GM13976 (cell line): ENCODE data around the gene MINDY4.
"Not testable (repeated sequence)": the region's sequence is repeated elsewhere in the genome, so short reads cannot be mapped to it uniquely, and the experiment has no call there.

Source experiments
- DNase-seq: peaks from one replicate; pipeline ENCODE4 v3.0.0; 2012; ENCODE audit warnings: low spot score
- in situ Hi-C: fragments of 300-500 bp; cut with MboI; formaldehyde crosslinking; loops from one replicate; pipeline ENCODE4 v1.12.0; 2022; ENCODE audit warnings: low sequenced_read_pairs, mixed read lengths, inconsistent platforms; ENCODE audit not compliant: unreplicated experiment
- TF ChIP-seq, protein P1 (sequence below): IDR thresholded peaks from 2 replicates; pipeline ENCODE4 v1.5.1; 2012; ENCODE audit warnings: borderline replicate concordance, mild to moderate bottlenecking; ENCODE audit not compliant: insufficient read depth; ENCODE audit errors: extremely low read depth, missing control alignments, control extremely low read depth

Gene MINDY4

DNA sequence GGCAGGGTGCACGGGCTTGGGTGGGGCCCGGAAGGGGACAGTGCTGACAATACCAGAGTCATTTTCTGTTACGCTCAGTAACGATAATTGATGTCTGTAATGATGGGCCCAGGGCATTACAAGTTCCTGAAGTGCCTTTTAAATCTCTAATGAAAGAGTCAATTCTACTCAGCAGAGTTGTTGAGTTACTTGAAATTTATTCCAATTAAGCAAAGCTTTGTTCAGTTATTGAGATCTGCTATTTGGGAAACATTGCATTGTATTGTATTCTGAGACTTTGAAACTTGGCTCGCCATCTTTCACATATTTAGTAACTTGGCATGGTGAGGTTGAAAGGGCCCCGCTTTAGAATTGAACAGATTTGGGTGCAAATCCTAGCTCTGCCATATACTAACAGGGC lies 34.7 kb downstream of the MINDY4 start:
- TF ChIP-seq, protein P1, sequence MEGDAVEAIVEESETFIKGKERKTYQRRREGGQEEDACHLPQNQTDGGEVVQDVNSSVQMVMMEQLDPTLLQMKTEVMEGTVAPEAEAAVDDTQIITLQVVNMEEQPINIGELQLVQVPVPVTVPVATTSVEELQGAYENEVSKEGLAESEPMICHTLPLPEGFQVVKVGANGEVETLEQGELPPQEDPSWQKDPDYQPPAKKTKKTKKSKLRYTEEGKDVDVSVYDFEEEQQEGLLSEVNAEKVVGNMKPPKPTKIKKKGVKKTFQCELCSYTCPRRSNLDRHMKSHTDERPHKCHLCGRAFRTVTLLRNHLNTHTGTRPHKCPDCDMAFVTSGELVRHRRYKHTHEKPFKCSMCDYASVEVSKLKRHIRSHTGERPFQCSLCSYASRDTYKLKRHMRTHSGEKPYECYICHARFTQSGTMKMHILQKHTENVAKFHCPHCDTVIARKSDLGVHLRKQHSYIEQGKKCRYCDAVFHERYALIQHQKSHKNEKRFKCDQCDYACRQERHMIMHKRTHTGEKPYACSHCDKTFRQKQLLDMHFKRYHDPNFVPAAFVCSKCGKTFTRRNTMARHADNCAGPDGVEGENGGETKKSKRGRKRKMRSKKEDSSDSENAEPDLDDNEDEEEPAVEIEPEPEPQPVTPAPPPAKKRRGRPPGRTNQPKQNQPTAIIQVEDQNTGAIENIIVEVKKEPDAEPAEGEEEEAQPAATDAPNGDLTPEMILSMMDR, result no peak
- no peak for DNase-seq
- in situ Hi-C loops, result loop anchor here (10.0 kb wide), 1 partner anchor 319 kb away; no protein-coding TSS in a partner anchor

DNA sequence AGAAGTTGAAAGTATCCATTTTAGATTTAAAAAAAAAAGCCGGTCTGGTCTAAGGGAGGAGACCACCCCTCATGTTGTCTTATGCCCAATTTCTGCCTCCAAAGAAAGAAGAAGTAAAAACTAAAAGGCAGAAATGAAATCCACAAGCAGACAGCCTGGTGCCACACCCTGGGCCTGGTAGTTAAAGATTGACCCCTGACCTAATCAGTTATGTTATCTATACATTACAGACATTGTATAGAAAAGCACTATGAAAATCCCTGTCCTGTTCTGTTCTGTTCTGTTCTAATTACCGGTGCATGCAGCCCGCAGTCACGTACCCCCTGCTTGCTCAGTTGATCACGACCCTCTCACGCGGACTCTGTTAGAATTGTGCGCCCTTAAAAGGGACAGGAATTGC lies 36.3 kb downstream of the MINDY4 start:
- DNase-seq, result not testable (repeated sequence)
- in situ Hi-C loops, result loop anchor here (10.0 kb wide), 1 partner anchor 317 kb away; no protein-coding TSS in a partner anchor

DNA sequence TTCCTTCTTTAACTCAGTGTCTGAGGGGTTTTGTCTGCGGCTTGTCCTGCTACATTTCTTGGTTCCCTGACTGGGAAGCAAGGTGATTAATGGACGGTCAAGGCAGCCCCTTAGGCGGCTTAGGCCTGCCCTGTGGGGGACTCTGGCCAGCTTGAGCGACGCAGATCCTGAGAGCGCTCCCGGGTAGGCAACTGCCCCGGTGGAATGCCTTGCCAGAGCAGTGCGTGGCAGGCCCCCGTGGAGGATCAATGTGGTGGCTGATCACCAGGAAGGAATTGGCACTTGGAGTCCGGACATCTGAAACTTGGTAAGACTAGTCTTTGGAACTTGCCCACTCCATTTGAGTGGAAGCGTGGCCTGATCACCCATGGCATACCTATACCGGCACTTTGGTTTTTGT lies 36.7 kb downstream of the MINDY4 start:
- in situ Hi-C loops, result loop anchor here (10.0 kb wide), 1 partner anchor 317 kb away; no protein-coding TSS in a partner anchor
- DNase-seq, result not testable (repeated sequence)

DNA sequence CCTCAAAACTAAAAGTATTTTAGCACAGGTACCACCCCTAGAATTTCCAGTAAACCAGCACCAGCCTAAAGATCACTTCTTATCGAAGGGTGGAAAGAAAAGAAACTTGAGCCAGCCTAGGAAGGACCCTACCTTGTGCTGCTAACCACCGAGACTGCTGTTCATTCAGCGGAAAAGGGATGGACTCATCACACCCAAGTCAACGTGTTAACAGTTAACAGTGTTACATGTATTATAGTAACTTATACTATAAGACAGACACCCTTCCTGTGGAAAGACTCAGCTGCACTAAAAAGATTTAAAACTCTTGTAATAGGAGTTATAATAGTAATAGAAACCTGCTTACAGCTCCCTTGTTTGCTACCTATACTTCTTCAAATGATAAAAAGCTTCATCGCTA lies 39.8 kb downstream of the MINDY4 start:
- no peak for DNase-seq
- in situ Hi-C loops, result no loop called here
- TF ChIP-seq, protein P1, result no peak

DNA sequence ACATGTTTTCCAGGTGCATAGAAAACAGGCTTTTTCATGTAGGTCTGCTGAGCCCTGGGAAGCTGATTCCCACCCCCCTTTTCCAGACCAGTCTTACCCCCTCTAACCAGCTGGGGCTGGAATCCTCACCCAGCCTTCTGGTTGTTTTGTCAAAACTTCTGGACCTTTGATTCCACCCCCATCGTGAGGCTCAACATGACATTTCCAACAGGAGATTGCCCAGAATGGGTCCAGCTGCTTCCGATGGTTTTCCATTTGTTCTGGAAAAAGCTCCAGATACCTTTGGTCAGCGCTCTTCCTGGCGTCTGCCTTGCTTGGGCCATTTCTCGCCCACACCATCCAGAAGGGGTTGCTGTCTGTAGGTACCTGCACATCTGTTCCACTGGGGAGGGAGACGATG lies 41.5 kb downstream of the MINDY4 start:
- TF ChIP-seq, protein P1, result no peak
- in situ Hi-C loops, result no loop called here
- DNase-seq, result no peak

DNA sequence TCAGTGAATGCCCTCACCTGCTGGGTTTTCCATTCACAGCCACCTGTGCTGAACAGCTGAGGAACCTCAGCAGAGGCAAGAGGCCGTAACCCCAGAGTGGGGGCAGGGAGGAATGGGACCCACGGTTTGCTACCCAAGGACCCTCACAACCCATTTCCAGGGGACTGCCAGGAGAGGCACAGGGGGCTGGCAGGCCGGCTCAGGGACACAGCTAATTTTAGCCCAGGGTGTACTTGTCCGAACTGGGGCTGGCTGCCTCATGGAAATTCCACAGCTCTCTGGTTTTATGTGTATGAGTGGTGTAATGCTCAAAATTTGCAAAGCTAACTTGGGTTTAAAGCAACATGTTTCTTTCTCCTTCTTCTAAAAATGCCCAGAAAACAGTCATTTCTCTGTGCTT lies 42.2 kb downstream of the MINDY4 start:
- in situ Hi-C loops, result no loop called here
- TF ChIP-seq, protein P1, result no peak
- no peak for DNase-seq

DNA sequence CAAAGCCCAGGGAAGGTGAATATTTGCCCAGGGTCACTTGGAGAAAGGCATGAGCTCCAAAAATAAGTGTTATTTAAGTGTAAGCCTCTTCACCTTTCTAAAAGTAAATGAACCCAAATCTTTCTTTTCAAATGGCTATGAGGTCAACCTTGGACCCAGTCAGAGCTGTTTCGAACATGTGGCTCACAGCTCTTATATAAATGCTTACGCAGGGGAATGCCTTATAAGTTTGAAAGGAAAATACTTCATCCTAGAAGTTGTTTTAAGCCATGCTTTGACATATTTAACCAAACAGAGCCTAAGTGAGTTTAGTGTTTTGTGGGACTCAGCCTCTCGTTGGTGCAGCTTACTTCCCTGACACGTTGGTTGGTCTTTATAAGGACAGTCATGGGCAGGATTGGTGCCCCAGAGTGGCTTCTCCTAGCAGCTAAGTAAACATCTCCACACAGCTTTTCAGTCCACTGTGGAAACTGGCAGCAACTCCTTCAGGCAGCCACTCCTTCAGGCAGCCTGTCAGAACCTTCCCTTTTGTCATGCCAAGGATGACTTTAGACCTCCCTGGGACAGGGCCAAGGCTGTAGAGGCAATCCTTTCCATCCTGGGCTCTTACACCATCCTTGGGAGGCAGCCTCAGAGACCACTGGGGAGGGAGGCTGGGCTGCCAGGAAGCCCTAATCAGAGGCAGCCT lies 43.6 kb downstream of the MINDY4 start:
- TF ChIP-seq, protein P1, result no peak
- in situ Hi-C loops, result no loop called here
- DNase-seq, result no peak

DNA sequence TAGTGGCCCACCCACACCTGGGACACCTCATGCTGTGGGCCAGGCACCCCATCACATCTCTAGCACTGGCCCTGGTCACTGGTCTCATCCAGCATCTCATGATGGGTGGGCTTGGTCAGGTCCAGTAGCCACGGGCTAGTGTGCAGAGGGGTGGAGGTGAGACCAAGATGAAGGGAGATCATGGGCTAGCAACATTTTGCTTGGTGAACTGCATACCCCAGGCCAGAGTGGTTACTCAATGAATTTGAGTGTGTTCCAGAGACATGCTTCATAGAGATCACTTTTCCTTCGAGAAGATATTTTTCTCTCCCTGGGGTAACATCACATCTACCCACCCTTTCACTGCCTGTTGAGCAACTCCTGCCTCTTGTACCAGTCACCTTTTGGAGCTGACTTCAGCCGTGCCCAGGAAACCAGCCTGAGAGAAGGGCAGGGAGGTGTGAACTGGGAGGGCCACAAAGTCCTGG lies 44.2 kb downstream of the MINDY4 start:
- TF ChIP-seq, protein P1, result no peak
- in situ Hi-C loops, result no loop called here
- no peak for DNase-seq
